ENCODE measurements around the gene ARID1B. TPM values are rescaled to one million over a fixed set of nuclear protein-coding genes. Genes with fewer than 3 reads are reported as not detected.

ARID1B gene
- total and polyA plus RNA-seq, 9 of the 15 experiments (the other 6 are each of a cell fraction or from before 2014, with no cell fraction given), result 12.5 to 50.5 (median 25.8) TPM

DNA sequence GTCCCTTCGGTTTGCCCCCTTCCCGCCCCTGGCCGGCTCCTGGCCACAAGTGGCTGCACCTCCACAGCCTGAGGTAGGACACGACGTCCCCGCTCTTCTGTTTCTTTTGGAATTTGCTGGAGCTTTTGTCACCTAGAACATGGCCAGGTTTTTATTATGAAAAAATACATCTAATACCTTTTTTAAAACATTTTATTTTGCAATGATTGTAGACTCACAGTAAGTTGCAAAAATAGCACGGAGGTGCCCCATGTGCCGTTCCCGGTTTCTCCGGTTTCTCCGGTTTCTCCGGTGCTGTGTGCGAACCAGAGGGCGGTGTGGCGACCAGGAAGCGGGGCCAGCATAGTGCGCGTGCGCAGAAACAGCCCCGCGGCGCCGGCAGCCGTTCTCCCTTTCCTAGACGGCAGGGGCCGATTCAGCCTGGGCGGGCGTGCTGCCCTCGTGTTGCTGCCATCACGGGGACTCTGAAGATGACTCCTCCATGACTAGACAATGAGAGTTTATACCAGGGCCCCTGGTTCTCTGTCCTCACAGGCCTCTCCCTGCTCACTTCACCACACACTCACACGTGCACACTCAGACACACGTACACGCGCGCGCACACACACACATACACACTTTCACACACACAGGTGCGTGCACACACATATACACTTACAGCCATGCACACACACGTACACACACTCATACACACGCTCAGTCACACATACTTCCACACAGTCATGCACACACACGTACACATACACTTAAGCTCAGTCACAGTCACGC is 444.1 kb downstream of the ARID1B start (continued):
- TF ChIP-seq, protein P1, sequence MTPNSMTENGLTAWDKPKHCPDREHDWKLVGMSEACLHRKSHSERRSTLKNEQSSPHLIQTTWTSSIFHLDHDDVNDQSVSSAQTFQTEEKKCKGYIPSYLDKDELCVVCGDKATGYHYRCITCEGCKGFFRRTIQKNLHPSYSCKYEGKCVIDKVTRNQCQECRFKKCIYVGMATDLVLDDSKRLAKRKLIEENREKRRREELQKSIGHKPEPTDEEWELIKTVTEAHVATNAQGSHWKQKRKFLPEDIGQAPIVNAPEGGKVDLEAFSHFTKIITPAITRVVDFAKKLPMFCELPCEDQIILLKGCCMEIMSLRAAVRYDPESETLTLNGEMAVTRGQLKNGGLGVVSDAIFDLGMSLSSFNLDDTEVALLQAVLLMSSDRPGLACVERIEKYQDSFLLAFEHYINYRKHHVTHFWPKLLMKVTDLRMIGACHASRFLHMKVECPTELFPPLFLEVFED (CRISPR knock-in tag; conservative IDR thresholded peaks at IDR 0.05), result peak; percentile 94
- TF ChIP-seq, protein P2, sequence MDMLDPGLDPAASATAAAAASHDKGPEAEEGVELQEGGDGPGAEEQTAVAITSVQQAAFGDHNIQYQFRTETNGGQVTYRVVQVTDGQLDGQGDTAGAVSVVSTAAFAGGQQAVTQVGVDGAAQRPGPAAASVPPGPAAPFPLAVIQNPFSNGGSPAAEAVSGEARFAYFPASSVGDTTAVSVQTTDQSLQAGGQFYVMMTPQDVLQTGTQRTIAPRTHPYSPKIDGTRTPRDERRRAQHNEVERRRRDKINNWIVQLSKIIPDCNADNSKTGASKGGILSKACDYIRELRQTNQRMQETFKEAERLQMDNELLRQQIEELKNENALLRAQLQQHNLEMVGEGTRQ (CRISPR knock-in tag; IDR thresholded peaks at IDR 0.05), result no peak
- TF ChIP-seq NCOA4 (IDR thresholded peaks at IDR 0.05; ENCODE audit: partially characterized antibody) (peak; percentile 78), GTF2A2 (tag; IDR thresholded peaks at IDR 0.05) (no peak), ELF4 (CRISPR knock-in tag; IDR thresholded peaks at IDR 0.05) (peak; percentile 93), SP2 (IDR thresholded peaks at IDR 0.05; ENCODE audit: extremely low read depth, low read depth, low read length, poor library complexity, severe bottlenecking) (no peak), ZNF431 (CRISPR knock-in tag; IDR thresholded peaks at IDR 0.05) (peak; percentile 65; the same call in 1 of the 2 replicates), RFX1 (IDR thresholded peaks at IDR 0.05) (no peak), MTA1 (IDR thresholded peaks at IDR 0.05; ENCODE audit: borderline replicate concordance) (peak; percentile 33; the same call in 1 of the 2 replicates), RBM17 (IDR thresholded peaks at IDR 0.05; ENCODE audit: borderline replicate concordance, low read depth, low read length) (no peak), MEF2D (tag; conservative IDR thresholded peaks at IDR 0.05; ENCODE audit: low read depth) (0 out of 2 replicates have a peak, but pooled peaks have one; percentile 57), FOXJ3 (CRISPR knock-in tag; IDR thresholded peaks at IDR 0.05) (no peak), LARP7 (IDR thresholded peaks at IDR 0.05) (peak; percentile 98), YY1 (IDR thresholded peaks at IDR 0.05; ENCODE audit: borderline replicate concordance in 1 of 3, control insufficient read depth in 1 of 3, extremely low read depth in 1 of 3, insufficient read depth in 3 of 3, insufficient read length in 1 of 3, insufficient replicate concordance in 2 of 3, low read depth in 1 of 3, low read length in 2 of 3) (peak in 2 of 3 experiments; percentile 31 to 59), FOXK1 (CRISPR knock-in tag; IDR thresholded peaks at IDR 0.05; ENCODE audit: borderline replicate concordance) (no peak), ATF4 (CRISPR knock-in tag; IDR thresholded peaks at IDR 0.05) (no peak), PCBP1 (IDR thresholded peaks at IDR 0.05; ENCODE audit: low read depth, low read length, poor library complexity, severe bottlenecking) (no peak)
- TF ChIP-seq, protein P3, sequence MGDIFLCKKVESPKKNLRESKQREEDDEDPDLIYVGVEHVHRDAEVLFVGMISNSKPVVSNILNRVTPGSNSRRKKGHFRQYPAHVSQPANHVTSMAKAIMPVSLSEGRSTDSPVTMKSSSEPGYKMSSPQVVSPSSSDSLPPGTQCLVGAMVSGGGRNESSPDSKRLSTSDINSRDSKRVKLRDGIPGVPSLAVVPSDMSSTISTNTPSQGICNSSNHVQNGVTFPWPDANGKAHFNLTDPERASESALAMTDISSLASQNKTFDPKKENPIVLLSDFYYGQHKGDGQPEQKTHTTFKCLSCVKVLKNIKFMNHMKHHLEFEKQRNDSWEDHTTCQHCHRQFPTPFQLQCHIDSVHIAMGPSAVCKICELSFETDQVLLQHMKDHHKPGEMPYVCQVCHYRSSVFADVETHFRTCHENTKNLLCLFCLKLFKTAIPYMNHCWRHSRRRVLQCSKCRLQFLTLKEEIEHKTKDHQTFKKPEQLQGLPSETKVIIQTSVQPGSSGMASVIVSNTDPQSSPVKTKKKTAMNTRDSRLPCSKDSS (IDR thresholded peaks at IDR 0.05; ENCODE audit: low read depth, partially characterized antibody), result no peak
- TF ChIP-seq, protein P4, sequence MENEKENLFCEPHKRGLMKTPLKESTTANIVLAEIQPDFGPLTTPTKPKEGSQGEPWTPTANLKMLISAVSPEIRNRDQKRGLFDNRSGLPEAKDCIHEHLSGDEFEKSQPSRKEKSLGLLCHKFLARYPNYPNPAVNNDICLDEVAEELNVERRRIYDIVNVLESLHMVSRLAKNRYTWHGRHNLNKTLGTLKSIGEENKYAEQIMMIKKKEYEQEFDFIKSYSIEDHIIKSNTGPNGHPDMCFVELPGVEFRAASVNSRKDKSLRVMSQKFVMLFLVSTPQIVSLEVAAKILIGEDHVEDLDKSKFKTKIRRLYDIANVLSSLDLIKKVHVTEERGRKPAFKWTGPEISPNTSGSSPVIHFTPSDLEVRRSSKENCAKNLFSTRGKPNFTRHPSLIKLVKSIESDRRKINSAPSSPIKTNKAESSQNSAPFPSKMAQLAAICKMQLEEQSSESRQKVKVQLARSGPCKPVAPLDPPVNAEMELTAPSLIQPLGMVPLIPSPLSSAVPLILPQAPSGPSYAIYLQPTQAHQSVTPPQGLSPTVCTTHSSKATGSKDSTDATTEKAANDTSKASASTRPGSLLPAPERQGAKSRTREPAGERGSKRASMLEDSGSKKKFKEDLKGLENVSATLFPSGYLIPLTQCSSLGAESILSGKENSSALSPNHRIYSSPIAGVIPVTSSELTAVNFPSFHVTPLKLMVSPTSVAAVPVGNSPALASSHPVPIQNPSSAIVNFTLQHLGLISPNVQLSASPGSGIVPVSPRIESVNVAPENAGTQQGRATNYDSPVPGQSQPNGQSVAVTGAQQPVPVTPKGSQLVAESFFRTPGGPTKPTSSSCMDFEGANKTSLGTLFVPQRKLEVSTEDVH (IDR thresholded peaks at IDR 0.05; ENCODE audit: low read depth, partially characterized antibody), result no peak
